Measurements from ENCODE around the gene GREM2. TPM values are rescaled to one million over a fixed set of nuclear protein-coding genes. Genes with fewer than 3 reads are reported as not detected.

Gene GREM2
- total and polyA plus RNA-seq, 2 donors (not counting 3 experiments of a cell fraction or from before 2014, with no cell fraction given): not detected

- H2AFZ ChIP-seq (ENCODE audit: low read depth, low read length): no peak overlapping the region
- TF ChIP-seq EZH2 (IDR thresholded peaks at IDR 0.05; ENCODE audit: borderline replicate concordance, low read depth, low read length, severe bottlenecking) (no peak), MYC (IDR thresholded peaks at IDR 0.05; ENCODE audit: low read depth, low read length) (no peak), FOS (IDR thresholded peaks at IDR 0.05; ENCODE audit: borderline replicate concordance, insufficient read depth, low read length) (no peak), POLR2AphosphoS5 (IDR thresholded peaks at IDR 0.05; ENCODE audit: insufficient read depth, low read depth, low read length) (no peak), MAX (IDR thresholded peaks at IDR 0.05; ENCODE audit: insufficient read depth, insufficient read length) (no peak), JUN (IDR thresholded peaks at IDR 0.05; ENCODE audit: borderline replicate concordance, insufficient read depth, insufficient read length, low read depth) (no peak), POLR2A (IDR thresholded peaks at IDR 0.05; ENCODE audit: low read depth, low read length) (no peak)
- TF ChIP-seq, protein P1, sequence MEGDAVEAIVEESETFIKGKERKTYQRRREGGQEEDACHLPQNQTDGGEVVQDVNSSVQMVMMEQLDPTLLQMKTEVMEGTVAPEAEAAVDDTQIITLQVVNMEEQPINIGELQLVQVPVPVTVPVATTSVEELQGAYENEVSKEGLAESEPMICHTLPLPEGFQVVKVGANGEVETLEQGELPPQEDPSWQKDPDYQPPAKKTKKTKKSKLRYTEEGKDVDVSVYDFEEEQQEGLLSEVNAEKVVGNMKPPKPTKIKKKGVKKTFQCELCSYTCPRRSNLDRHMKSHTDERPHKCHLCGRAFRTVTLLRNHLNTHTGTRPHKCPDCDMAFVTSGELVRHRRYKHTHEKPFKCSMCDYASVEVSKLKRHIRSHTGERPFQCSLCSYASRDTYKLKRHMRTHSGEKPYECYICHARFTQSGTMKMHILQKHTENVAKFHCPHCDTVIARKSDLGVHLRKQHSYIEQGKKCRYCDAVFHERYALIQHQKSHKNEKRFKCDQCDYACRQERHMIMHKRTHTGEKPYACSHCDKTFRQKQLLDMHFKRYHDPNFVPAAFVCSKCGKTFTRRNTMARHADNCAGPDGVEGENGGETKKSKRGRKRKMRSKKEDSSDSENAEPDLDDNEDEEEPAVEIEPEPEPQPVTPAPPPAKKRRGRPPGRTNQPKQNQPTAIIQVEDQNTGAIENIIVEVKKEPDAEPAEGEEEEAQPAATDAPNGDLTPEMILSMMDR (IDR thresholded peaks at IDR 0.05; ENCODE audit: extremely low read depth in 1 of 2, insufficient read depth in 1 of 2, low read depth in 1 of 2, low read length in 2 of 2): no peak
- intact Hi-C loops (cut with micrococcal nuclease): no loop called here
- no peaks in the 10 kb centered on the region for H3K4me1 ChIP-seq (ENCODE audit: control insufficient read depth, extremely low read depth, insufficient read depth, low read length)
- H3K27me3 ChIP-seq (ENCODE audit: control insufficient read depth in 2 of 2, insufficient read depth in 2 of 2, low read length in 2 of 2): no peaks in the 10 kb centered on the region
- FAIRE-seq (no peak), DNase-seq (ENCODE audit: low read depth, low spot score) (no peak)
- H3K27ac ChIP-seq (ENCODE audit: insufficient read depth, low read depth, low read length): no peak overlapping the region
- H3K9ac ChIP-seq (replicated peaks; ENCODE audit: extremely low read depth, insufficient read depth, low read length): no peak overlapping the region
- no peaks in the 10 kb centered on the region for H3K79me2 ChIP-seq (ENCODE audit: control insufficient read depth, insufficient read depth, low read length)
- CTCF ChIA-PET: no interaction called here
- H3K9me3 ChIP-seq (replicated peaks; ENCODE audit: control insufficient read depth, insufficient read depth, low read length): peaks cover 7% of the 10 kb centered on the region
- no peaks in the 10 kb centered on the region for H4K20me1 ChIP-seq (replicated peaks; ENCODE audit: control insufficient read depth, extremely low read depth, insufficient read depth, low read length)
- dilution Hi-C loops (cut with MboI; ENCODE audit: extremely low pct_ligation_motif_present, low sequenced_read_pairs): no loop called here
- no peaks in the 10 kb centered on the region for H3K9me1 ChIP-seq (replicated peaks; ENCODE audit: control insufficient read depth, extremely low read depth, insufficient read depth, low read length)
- POLR2A ChIA-PET: no interaction called here
- BruUV-seq (replicated peaks): no TSS peak
- H3K36me3 ChIP-seq (ENCODE audit: control insufficient read depth in 2 of 2, extremely low read depth in 1 of 2, insufficient read depth in 2 of 2, low read length in 2 of 2): no peaks in the 10 kb centered on the region
- no peak overlapping the region for H3K4me2 ChIP-seq (ENCODE audit: insufficient read depth, low read length)
- H3K4me3 ChIP-seq (replicated peaks in 1 of 3; ENCODE audit: insufficient read depth in 1 of 3, low read depth in 1 of 3, low read length in 3 of 3): no peak overlapping the region
Measured at GRCh38 chr1:240589585-240590110, 22.3 kb downstream of the GREM2 start.
